Left lobe of liver (tissue), 2 donors: ENCODE measurements around the gene PUS10. TPM values are rescaled to one million over a fixed set of nuclear protein-coding genes. Genes with fewer than 3 reads are reported as not detected.

Experiments
- ATAC-seq: fragments of 200-7000 bp; cut with Tn5 transposase; one replicate; pipeline ENCODE4 v1.9.1; 2020; ENCODE audit warnings: mild to moderate bottlenecking, moderate library complexity
- DNase-seq: peaks from one replicate; pipeline ENCODE4 v3.0.0-alpha.2; 2020; ENCODE audit warnings: low spot score
- total RNA-seq: library from RNA; stranded (reverse); gene quantifications from one replicate; pipeline ENCODE4 v1.2.1, GENCODE V29; 2021
- donor health status: DM: no; HTN: no; CAD: no; lungs with moderate emphysema.
- donor health status: DM: no; HTN: yes; CAD: no.

The PUS10 gene
- total RNA-seq, 1 donor from 2014 or later, result 9.8 TPM

- ATAC-seq (no peak), DNase-seq (no peak)
These were observed 44.4 kb downstream of the PUS10 start for GRCh38 chr2:60973705-60974104.

DNA sequence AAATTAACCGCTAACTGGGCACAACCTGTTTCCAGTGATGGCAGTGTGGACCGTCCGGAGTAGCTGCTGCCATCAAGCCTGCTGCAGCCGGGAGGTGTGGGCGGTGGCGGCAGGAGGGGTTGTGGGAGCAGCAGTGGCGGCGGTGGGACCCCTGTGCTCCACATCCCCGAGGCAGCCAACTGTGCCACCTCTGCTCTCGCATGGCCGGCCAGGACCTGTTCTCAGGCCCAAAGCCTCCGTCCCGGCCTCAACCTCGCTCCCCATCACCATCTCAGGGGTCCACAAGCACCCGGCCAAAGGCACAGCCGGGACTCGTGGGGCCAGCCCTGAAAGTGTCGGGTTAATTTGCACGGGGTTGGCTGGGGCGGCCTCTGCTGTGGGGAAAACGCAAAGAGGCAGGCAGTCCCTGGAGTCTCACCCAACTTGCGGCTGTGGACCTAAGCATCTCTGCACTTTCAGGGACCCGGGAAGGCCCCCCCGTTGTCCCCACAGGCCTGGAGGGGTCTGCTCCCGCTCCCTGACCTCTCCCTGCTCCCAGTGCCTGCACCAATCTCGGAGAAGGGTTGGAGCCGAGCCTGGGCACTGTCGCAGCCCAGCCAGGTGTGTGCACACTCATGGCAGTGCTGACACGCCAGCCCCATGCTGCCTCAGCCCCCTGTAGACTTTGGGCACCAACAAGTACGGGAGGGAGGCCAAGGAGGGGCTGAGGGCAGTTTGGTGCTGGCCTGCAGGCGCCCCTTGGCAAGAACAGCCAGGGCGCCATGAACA is 45.0 kb downstream of the PUS10 start:
- DNase-seq (no peak), ATAC-seq (no peak)

DNA sequence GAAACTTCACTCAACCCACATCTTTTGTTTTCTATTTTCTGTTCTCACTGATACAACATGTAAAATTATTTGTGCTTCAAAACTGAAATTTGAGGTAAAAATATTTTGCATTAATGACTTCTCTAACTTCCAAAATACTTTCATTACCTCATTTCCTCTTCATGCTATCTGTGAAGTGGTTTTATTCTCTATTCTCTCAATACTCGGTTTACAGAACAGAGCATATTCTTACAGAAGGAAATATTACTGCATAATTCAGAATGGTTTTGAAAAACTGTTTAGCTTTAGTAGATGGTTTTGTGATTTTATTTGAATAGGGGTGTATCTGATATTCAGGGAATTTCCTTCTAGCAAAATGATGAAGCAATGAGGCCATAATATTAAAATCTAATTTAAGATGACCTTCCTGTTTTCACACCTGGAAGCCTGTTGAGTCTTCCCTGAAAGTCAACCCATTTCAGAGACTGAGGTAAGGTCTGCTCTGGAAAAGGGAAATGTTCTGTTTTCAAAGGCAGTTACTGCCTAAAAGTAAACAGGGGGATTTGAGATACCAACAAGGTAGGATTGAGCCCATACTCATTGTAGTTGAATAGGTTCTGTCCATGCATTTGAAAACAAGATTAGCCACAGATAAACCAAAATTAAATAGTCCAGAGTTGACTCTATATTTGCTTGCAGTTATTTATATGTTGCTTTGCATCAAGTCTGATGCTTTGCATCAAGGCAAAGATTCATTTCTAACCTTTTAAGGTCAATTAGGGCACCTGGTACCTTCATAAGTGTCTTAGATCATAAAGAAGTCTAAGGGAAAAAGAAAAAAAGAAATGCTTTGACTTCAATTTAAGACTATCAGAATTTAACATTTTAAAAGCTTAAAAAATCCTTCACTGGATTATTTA is 51.3 kb downstream of the PUS10 start:
- DNase-seq (no peak), ATAC-seq (no peak)

GRCh38 chr2:60965499-60965785 is 52.6 kb downstream of the PUS10 start:
- ATAC-seq, result no peak
- no peak for DNase-seq

DNA sequence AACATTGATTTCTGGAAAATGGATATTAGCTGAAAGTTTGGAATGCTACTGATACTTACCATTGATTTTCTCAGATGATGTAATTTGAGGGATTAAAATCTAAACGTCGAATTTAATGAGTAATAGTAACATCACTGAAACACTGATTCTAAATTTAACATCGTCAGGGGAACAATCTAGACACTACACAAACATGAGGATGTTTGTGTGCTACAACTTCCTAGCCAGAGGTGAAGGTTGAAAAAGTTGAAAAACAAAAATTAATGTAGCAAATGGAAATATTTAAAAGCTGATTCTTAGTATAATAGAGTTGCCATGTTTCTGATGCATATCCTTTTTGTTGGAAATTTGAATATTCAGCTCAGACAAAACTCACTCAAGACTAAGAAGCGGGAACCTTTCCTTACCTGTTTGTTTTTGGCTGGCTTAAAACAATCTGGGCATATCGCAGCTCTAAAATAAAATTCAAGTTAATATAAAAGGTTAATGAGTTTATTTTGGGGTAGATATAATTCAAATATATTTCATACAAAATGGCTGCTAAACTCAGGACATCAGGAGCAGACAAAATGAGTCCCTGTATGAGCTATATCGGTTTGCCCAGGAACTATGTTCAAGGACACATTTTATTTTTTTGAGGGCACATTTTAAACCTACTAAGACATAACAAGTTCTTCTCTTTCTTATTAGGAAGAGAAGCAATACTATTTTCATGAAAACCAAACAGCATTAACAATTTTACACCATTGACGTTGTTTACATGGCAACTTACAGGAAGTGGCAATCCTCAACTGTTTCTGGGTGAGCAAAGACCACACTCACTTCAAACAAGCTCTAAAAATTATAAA is 53.2 kb downstream of the PUS10 start:
- no peak for DNase-seq
- ATAC-seq, result no peak

GRCh38 chr2:60963190-60963589 is 54.9 kb downstream of the PUS10 start:
- no peak for ATAC-seq
- DNase-seq, result no peak

DNA sequence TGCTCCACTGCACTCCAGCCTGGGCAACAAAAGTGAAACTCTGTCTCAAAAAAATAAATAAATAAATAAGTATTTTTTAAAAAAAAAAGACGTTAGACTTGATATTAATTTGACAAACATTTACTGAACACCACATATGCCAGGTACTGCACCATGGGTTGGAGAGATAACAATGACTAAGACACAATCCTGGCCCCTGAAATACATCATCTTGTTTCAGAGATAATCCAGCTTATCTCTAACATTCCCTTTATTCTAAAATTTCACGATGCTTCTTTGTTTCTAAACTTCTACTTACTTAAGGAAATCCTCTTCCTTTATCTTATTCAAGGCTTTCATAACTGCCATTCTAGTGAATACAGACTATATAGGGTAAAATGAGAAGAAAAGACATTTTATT is 55.5 kb downstream of the PUS10 start:
- no peak for DNase-seq
- ATAC-seq, result no peak

GRCh38 chr2:60961457-60961856 is 56.6 kb downstream of the PUS10 start:
- DNase-seq, result no peak
- peak; percentile 31 for ATAC-seq

DNA sequence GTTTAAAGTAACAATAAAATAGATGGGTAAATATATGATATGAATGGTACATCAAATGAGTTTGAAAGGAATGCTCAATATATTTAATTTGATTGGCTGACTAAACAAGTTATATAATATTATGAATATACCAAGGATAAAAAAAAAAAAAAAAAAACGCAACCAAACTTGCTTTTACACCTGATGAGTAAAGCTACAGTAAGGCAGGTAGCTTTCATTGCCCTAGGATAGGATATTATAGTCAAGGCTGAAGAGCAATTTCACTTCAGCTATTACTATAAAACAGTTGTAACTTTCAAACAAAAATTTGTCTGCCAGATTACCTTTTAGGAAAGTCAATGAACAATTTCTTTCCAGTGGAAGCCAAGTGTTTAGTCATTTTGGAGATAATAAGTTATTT is 57.3 kb downstream of the PUS10 start:
- ATAC-seq (no peak), DNase-seq (no peak)

- ATAC-seq (no peak), DNase-seq (no peak)
These were observed 58.6 kb downstream of the PUS10 start for GRCh38 chr2:60959501-60959900.

GRCh38 chr2:60958800-60959199 is 59.3 kb downstream of the PUS10 start:
- no peak for DNase-seq
- ATAC-seq, result no peak

DNA sequence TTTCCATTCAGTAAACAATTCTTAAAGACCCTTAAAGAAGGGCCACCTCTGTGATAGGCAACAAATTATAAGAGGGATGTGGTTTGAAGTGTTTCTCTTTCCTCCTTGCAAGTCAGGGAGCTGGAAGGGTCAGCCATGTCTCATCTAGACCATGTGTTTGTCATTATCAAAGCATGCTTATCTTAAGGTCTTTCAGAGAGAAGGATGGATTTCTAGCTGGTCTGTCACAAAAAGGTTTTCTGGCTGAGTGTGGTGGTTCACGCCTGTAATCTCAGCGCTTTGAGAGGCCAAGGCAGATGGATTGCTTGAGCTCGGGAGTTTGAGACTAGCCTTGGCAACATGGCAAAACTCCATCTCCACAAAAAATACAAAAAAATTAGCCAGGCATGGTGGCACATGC is 59.7 kb downstream of the PUS10 start:
- ATAC-seq, result no peak

GRCh38 chr2:60957643-60958042 is 60.4 kb downstream of the PUS10 start:
- ATAC-seq (peak; percentile 49), DNase-seq (no peak)

More for the DNA sequence above, 59.7 kb downstream of the PUS10 start:
- no peak for DNase-seq

GRCh38 chr2:60957224-60957623 is 60.8 kb downstream of the PUS10 start:
- DNase-seq (no peak), ATAC-seq (no peak)

DNA sequence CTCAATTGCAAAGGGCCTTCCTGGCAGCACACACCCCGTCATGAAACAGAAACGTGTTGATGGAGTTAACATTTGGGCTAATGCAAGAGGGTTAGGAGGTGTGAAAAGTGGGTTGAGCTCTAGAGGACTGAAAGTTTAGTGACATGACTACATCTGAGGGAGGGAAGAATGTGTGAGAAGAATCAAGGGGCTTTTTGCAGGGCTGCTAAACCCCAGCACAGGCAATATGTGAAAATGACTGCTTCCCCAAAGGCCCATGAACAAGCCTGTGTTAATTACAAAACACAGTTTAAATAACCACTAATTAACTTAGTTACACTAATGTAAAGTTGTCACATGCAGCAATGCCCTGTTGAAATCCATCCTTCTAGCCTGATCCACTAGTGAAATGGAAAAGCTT is 63.9 kb downstream of the PUS10 start:
- no peak for DNase-seq
- no peak for ATAC-seq

- ATAC-seq, result no peak
- no peak for DNase-seq
These were observed 69.0 kb downstream of the PUS10 start for GRCh38 chr2:60948926-60949579.

- ATAC-seq, result no peak
- DNase-seq, result no peak
These were observed 69.9 kb downstream of the PUS10 start for GRCh38 chr2:60948161-60948560.

GRCh38 chr2:60947056-60947455 is 71.0 kb downstream of the PUS10 start:
- no peak for ATAC-seq
- no peak for DNase-seq

DNA sequence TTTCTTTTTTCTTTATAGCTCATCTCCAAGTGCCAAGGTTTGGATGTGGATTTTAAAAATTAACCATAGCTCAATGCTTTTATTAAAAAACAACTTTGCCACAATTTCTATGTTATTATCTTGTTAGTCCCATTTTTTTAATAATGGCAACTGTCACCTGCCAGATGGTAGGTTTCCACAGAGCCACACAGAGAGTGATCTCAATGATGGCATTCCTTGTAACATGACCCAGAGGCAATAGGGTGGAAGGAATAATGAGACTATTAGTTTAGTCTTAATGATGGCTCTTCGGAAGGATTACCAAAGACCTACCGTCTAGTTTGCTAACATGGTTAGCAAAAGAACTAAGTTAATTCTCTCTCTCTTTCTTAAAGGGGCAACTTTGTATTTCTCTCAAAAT is 72.7 kb downstream of the PUS10 start:
- ATAC-seq (no peak), DNase-seq (no peak)

DNA sequence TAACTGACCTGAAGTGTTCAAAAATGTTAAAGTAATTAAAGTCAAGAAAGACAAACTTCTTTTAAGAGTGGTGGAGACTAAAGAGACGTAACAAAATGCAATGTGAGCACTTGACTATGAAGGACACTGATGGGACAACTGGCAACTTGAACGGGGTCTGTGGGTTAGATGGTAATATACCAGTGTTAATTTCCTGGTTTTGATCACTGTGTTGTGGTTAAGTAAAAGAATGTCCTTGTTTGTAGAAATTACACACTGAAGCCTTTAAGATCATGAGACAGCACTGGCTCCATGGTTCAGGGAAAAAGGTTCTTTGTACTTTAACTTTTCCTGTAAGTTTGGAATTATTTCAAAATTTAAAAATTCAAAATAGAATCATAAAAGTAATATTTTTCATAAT is 78.4 kb downstream of the PUS10 start:
- DNase-seq (no peak), ATAC-seq (no peak)

- ATAC-seq (no peak), DNase-seq (no peak)
These were observed 79.8 kb downstream of the PUS10 start for GRCh38 chr2:60938301-60938700.
